Neural progenitor cell (in vitro differentiated cells): ENCODE measurements around the gene BATF. TPM values are rescaled to one million over a fixed set of nuclear protein-coding genes. Genes with fewer than 3 reads are reported as not detected.

ENCODE experiments used
- DNase-seq: peaks from one replicate; pipeline ENCODE4 v3.0.0-alpha.2; 2016; ENCODE audit warnings: low spot score
- H2AFZ ChIP-seq: fragments of 200-600 bp; sonication (generic); replicated peaks from 2 replicates; pipeline ENCODE4 v1.6.1; 2016; ENCODE audit warnings: antibody characterized with exemption
- H3F3A ChIP-seq: fragments of 200-600 bp; sonication (generic); 2 replicates; pipeline ENCODE4 v1.6.1; 2016; ENCODE audit warnings: antibody characterized with exemption, low read depth
- H3K27ac ChIP-seq: fragments of 200-600 bp; sonication (generic); 2 replicates; pipeline ENCODE4 v1.5.1; 2016; ENCODE audit warnings: mild to moderate bottlenecking
- H3K27me3 ChIP-seq: fragments of 200-600 bp; sonication (generic); 2 replicates; pipeline ENCODE4 v1.6.1; 2016; ENCODE audit warnings: mild to moderate bottlenecking, moderate library complexity
- H3K36me3 ChIP-seq: fragments of 200-600 bp; sonication (generic); 2 replicates; pipeline ENCODE4 v1.5.1; 2016
- H3K4me1 ChIP-seq: fragments of 200-600 bp; sonication (generic); 2 replicates; pipeline ENCODE4 v1.6.1; 2016; ENCODE audit warnings: mixed run types
- H3K4me2 ChIP-seq: fragments of 200-600 bp; sonication (generic); 2 replicates; pipeline ENCODE4 v1.6.1; 2016
- H3K4me3 ChIP-seq: fragments of 200-600 bp; sonication (generic); 2 replicates; pipeline ENCODE4 v1.5.1; 2016
- H3K79me2 ChIP-seq: fragments of 200-600 bp; sonication (generic); 2 replicates; pipeline ENCODE4 v1.6.1; 2016; ENCODE audit warnings: low read depth
- H3K9ac ChIP-seq: fragments of 200-600 bp; sonication (generic); 2 replicates; pipeline ENCODE4 v1.6.1; 2016
- H3K9me3 ChIP-seq: fragments of 200-600 bp; sonication (generic); 2 replicates; pipeline ENCODE4 v1.5.1; 2016; ENCODE audit warnings: low read depth
- H4K20me1 ChIP-seq: fragments of 200-600 bp; sonication (generic); 2 replicates; pipeline ENCODE4 v1.6.1; 2016; ENCODE audit warnings: low read depth
- H3K27ac Mint-ChIP-seq: 3 replicates; pipeline ENCODE4 v1.8.0; 2021; ENCODE audit warnings: mixed read lengths
- H3K27me3 Mint-ChIP-seq: 2 replicates; pipeline ENCODE4 v1.8.0; 2022; ENCODE audit warnings: low read depth, mild to moderate bottlenecking, inconsistent platforms, moderate library complexity, mixed read lengths; ENCODE audit not compliant: insufficient read depth
- H3K36me3 Mint-ChIP-seq: 3 replicates; pipeline ENCODE4 v1.8.0; 2021; ENCODE audit warnings: mixed read lengths
- H3K4me1 Mint-ChIP-seq: 3 replicates; pipeline ENCODE4 v1.8.0; 2021; ENCODE audit warnings: mixed read lengths
- H3K4me3 Mint-ChIP-seq: 3 replicates; pipeline ENCODE4 v1.8.0; 2021; ENCODE audit warnings: mild to moderate bottlenecking, moderate library complexity, mixed read lengths
- H3K9me3 Mint-ChIP-seq: 3 replicates; pipeline ENCODE4 v1.8.0; 2020; ENCODE audit warnings: mixed read lengths
- EZH2 ChIP-seq: fragments of 200-600 bp; sonication (generic); IDR thresholded peaks from 2 replicates; pipeline ENCODE4 v1.6.1; 2017; ENCODE audit warnings: antibody characterized with exemption, mild to moderate bottlenecking, moderate library complexity
- EZH2phosphoT487 ChIP-seq: fragments of 200-600 bp; sonication (generic); IDR thresholded peaks from 2 replicates; pipeline ENCODE4 v1.6.1; 2017; ENCODE audit warnings: antibody characterized with exemption
- total RNA-seq: library from RNA; depleted of rRNA; stranded (reverse); fragments of >200 nt; gene quantifications from 2 replicates; pipeline ENCODE4 v1.2.3, GENCODE V29; 2015; ENCODE audit warnings: low replicate concordance
- TF ChIP-seq, protein P1 (sequence below): fragments of 200-600 bp; sonication (generic); IDR thresholded peaks from 2 replicates; pipeline ENCODE4 v1.5.1; 2017; ENCODE audit warnings: antibody characterized with exemption, mild to moderate bottlenecking

Gene BATF
- total RNA-seq, 1 donor from 2014 or later, result not detected

GRCh38 chr14:75562489-75562888 is 40.2 kb downstream of the BATF start:
- Histone ChIP-seq H3K4me2 (no peak overlapping the region), H3K9ac (no peak overlapping the region), H3K4me3 (no peak overlapping the region), H3K9me3 (no peaks in the 10 kb centered on the region), H3K4me1 (no peaks in the 10 kb centered on the region), H3K79me2 (no peaks in the 10 kb centered on the region), H3K27me3 (peaks cover 8% of the 10 kb centered on the region), H2AFZ (no peak overlapping the region), H3K27ac (no peak overlapping the region), H3F3A (no peaks in the 10 kb centered on the region), H3K36me3 (no peaks in the 10 kb centered on the region), H4K20me1 (no peaks in the 10 kb centered on the region)
- Mint-ChIP-seq H3K36me3 (no peaks in the 10 kb centered on the region), H3K4me3 (no peak overlapping the region), H3K27ac (no peak overlapping the region), H3K9me3 (peaks cover 2% of the 10 kb centered on the region), H3K4me1 (peaks cover 5% of the 10 kb centered on the region), H3K27me3 (peaks cover 25% of the 10 kb centered on the region)
- TF ChIP-seq EZH2phosphoT487, result no peak
- TF ChIP-seq, protein P1, sequence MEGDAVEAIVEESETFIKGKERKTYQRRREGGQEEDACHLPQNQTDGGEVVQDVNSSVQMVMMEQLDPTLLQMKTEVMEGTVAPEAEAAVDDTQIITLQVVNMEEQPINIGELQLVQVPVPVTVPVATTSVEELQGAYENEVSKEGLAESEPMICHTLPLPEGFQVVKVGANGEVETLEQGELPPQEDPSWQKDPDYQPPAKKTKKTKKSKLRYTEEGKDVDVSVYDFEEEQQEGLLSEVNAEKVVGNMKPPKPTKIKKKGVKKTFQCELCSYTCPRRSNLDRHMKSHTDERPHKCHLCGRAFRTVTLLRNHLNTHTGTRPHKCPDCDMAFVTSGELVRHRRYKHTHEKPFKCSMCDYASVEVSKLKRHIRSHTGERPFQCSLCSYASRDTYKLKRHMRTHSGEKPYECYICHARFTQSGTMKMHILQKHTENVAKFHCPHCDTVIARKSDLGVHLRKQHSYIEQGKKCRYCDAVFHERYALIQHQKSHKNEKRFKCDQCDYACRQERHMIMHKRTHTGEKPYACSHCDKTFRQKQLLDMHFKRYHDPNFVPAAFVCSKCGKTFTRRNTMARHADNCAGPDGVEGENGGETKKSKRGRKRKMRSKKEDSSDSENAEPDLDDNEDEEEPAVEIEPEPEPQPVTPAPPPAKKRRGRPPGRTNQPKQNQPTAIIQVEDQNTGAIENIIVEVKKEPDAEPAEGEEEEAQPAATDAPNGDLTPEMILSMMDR, result no peak
- no peak for TF ChIP-seq EZH2
- no peak for DNase-seq

DNA sequence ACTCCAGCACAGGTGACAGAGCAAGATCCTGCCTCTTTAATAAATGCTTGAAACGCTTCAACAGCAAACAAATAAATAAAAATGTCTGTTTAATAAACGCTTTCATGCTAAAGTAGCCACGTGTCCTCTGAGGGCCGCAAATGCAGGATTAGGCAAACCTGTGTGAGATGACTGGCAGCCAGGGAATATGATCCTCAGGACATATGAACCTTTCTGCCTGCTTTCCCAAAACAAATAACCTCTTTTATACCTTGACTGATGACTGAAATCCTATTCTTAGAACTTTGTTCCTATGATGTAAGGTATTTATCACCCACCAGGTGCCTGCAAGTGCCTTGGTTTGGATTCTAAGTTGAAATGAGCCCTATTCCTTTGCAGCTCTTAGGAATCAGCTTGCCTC is 41.7 kb downstream of the BATF start:
- Histone ChIP-seq H3K79me2 (no peaks in the 10 kb centered on the region), H3K27me3 (peaks cover 8% of the 10 kb centered on the region), H2AFZ (no peak overlapping the region), H3K4me1 (no peaks in the 10 kb centered on the region), H3K9ac (no peak overlapping the region), H3K27ac (no peak overlapping the region), H3F3A (no peaks in the 10 kb centered on the region), H3K36me3 (no peaks in the 10 kb centered on the region), H3K4me2 (no peak overlapping the region), H3K4me3 (no peak overlapping the region), H3K9me3 (no peaks in the 10 kb centered on the region), H4K20me1 (no peaks in the 10 kb centered on the region)
- H3K27me3 Mint-ChIP-seq, result peaks cover 29% of the 10 kb centered on the region
- H3K4me1 Mint-ChIP-seq, result peaks cover 10% of the 10 kb centered on the region
- TF ChIP-seq EZH2 (no peak), EZH2phosphoT487 (no peak)
- TF ChIP-seq, protein P1, result no peak
- DNase-seq, result no peak
- no peaks in the 10 kb centered on the region for H3K36me3 Mint-ChIP-seq
- H3K4me3 Mint-ChIP-seq, result no peak overlapping the region
- H3K9me3 Mint-ChIP-seq, result peaks cover 2% of the 10 kb centered on the region
- H3K27ac Mint-ChIP-seq, result no peak overlapping the region

- no peak overlapping the region for H3K4me2 ChIP-seq
- no peak for DNase-seq
- H3K27me3 Mint-ChIP-seq, result peaks cover 27% of the 10 kb centered on the region
Observed at GRCh38 chr14:75565056-75565455, 42.8 kb downstream of the BATF start.

More at GRCh38 chr14:75565056-75565455, 42.8 kb downstream of the BATF start:
- no peak overlapping the region for H3K4me3 ChIP-seq
- Mint-ChIP-seq H3K36me3 (no peaks in the 10 kb centered on the region), H3K4me3 (no peak overlapping the region), H3K9me3 (peaks cover 2% of the 10 kb centered on the region), H3K27ac (no peak overlapping the region), H3K4me1 (peaks cover 10% of the 10 kb centered on the region)
- no peaks in the 10 kb centered on the region for H3K36me3 ChIP-seq
- H3K27ac ChIP-seq, result no peak overlapping the region
- H3K9ac ChIP-seq, result no peak overlapping the region
- no peaks in the 10 kb centered on the region for H3K4me1 ChIP-seq
- H2AFZ ChIP-seq, result no peak overlapping the region
- H3K27me3 ChIP-seq, result peaks cover 8% of the 10 kb centered on the region
- H3K79me2 ChIP-seq, result no peaks in the 10 kb centered on the region
- H3K9me3 ChIP-seq, result no peaks in the 10 kb centered on the region
- no peaks in the 10 kb centered on the region for H3F3A ChIP-seq
- no peaks in the 10 kb centered on the region for H4K20me1 ChIP-seq
- TF ChIP-seq, protein P1, result no peak
- no peak for TF ChIP-seq EZH2
- no peak for TF ChIP-seq EZH2phosphoT487
